HG03354 (cell line): ENCODE measurements around the gene ATP6V1B1.

Experiments
- ATAC-seq: cut with Tn5 transposase; IDR thresholded peaks from one replicate; pipeline ENCODE4 v1.9.1; 2021; ENCODE audit warnings: mild to moderate bottlenecking; ENCODE audit not compliant: unreplicated experiment, poor library complexity, severe bottlenecking

The ATP6V1B1 gene

GRCh38 chr2:70898363-70899240 lies 37.1 kb upstream of the ATP6V1B1 start:
- ATAC-seq, result no peak

GRCh38 chr2:70901227-70902066 lies 34.3 kb upstream of the ATP6V1B1 start:
- no peak for ATAC-seq

- ATAC-seq, result no peak
Measured at GRCh38 chr2:70902067-70902442, 33.6 kb upstream of the ATP6V1B1 start.

- no peak for ATAC-seq
Measured at GRCh38 chr2:70902579-70902978, 33.1 kb upstream of the ATP6V1B1 start.

GRCh38 chr2:70903171-70903570 lies 32.5 kb upstream of the ATP6V1B1 start:
- no peak for ATAC-seq

GRCh38 chr2:70903641-70904340 lies 31.9 kb upstream of the ATP6V1B1 start:
- no peak for ATAC-seq

GRCh38 chr2:70904371-70905216 lies 31.1 kb upstream of the ATP6V1B1 start:
- ATAC-seq, result no peak

GRCh38 chr2:70905443-70906421 lies 30.0 kb upstream of the ATP6V1B1 start:
- no peak for ATAC-seq

- no peak for ATAC-seq
Measured at GRCh38 chr2:70906439-70907005, 29.2 kb upstream of the ATP6V1B1 start.

- ATAC-seq, result no peak
Measured at GRCh38 chr2:70907130-70908057, 28.3 kb upstream of the ATP6V1B1 start.

GRCh38 chr2:70916291-70916690 lies 19.4 kb upstream of the ATP6V1B1 start:
- no peak for ATAC-seq

GRCh38 chr2:70918016-70918415 lies 17.7 kb upstream of the ATP6V1B1 start:
- no peak for ATAC-seq

- ATAC-seq, result no peak
Measured at GRCh38 chr2:70919672-70920366, 15.9 kb upstream of the ATP6V1B1 start.

- no peak for ATAC-seq
Measured at GRCh38 chr2:70920367-70920715, 15.4 kb upstream of the ATP6V1B1 start.

- no peak for ATAC-seq
Measured at GRCh38 chr2:70921031-70921430, 14.7 kb upstream of the ATP6V1B1 start.

- no peak for ATAC-seq
Measured at GRCh38 chr2:70921839-70922234, 13.9 kb upstream of the ATP6V1B1 start.
